ENCODE measurements around the gene CDKAL1.

Gene CDKAL1

DNA sequence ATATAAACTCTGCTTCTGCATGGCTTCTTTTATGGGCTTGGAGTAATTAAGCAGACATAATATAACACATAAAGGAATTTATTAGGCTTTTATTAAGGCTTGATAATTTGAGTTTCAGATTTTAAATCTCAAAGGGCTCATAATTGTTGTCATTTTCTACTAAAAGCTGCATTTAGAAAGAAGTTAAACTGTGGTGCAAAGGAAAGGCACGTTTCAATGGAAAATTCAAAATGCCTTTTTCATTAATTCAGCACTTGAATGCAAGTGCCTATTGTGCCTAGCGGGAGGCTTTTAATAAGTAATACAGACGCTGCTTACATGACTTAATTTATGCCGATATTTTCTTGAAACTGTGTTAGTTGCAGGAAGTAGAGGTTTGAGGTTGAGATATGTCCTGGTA lies 627.5 kb downstream of the CDKAL1 start:
- no peak overlapping the region for H3K27ac ChIP-seq
- TF ChIP-seq, protein P1, sequence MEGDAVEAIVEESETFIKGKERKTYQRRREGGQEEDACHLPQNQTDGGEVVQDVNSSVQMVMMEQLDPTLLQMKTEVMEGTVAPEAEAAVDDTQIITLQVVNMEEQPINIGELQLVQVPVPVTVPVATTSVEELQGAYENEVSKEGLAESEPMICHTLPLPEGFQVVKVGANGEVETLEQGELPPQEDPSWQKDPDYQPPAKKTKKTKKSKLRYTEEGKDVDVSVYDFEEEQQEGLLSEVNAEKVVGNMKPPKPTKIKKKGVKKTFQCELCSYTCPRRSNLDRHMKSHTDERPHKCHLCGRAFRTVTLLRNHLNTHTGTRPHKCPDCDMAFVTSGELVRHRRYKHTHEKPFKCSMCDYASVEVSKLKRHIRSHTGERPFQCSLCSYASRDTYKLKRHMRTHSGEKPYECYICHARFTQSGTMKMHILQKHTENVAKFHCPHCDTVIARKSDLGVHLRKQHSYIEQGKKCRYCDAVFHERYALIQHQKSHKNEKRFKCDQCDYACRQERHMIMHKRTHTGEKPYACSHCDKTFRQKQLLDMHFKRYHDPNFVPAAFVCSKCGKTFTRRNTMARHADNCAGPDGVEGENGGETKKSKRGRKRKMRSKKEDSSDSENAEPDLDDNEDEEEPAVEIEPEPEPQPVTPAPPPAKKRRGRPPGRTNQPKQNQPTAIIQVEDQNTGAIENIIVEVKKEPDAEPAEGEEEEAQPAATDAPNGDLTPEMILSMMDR (conservative IDR thresholded peaks at IDR 0.05): no peak

DNA sequence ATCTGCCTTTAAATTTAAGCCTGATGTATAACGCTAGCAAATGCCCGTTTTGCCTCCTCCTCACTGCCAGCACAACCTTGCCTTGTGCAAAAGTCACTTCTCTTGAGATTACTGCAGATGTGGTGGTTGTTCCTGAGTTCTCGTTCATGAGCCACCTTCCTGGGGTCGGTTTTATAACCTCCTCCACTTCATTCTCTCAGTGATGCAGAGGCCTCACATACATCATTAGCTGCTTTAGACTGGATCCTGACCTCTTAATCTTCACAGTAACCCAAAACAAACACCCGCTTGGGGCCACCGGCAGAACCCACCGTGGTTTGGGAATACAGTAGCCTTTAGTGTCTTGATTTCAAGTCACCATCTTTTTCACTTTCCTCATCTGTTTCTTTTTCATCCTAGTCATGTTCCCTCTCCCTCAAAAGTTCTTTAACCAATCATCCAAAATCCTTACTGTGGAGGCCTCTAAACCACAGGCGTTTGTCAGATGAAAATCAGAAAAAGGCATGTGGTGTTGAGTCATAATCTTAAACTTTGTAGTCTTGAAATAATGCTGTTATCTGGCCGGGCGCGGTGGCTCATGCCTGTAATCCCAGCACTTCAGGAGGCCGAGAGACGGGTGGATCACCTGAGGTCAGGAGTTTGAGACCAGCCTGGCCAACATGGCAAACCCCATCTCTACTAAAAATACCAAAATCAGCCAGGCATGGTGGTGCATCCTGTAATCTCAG lies 629.0 kb downstream of the CDKAL1 start:
- TF ChIP-seq, protein P1 (conservative IDR thresholded peaks at IDR 0.05): no peak

DNA sequence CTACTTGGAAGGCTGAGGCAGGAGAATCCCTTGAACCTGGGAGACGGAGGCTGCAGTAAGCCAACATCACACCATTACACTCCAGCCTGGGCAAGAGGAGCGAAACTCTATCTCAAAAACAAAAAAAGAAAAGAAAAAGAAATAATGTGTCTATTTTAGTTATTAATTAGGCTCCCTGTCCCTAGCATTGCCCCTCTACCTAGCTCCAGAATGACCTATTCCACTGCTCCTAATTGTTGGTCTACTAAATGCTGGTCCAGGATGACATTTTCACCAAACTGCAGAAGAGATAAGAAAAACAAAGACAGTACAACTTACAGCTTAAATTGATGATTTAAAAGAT lies 629.6 kb downstream of the CDKAL1 start:
- no peak overlapping the region for H3K27ac ChIP-seq
- TF ChIP-seq, protein P1 (conservative IDR thresholded peaks at IDR 0.05): no peak

More for the DNA sequence above, 629.0 kb downstream of the CDKAL1 start:
- H3K27ac ChIP-seq: no peak overlapping the region

DNA sequence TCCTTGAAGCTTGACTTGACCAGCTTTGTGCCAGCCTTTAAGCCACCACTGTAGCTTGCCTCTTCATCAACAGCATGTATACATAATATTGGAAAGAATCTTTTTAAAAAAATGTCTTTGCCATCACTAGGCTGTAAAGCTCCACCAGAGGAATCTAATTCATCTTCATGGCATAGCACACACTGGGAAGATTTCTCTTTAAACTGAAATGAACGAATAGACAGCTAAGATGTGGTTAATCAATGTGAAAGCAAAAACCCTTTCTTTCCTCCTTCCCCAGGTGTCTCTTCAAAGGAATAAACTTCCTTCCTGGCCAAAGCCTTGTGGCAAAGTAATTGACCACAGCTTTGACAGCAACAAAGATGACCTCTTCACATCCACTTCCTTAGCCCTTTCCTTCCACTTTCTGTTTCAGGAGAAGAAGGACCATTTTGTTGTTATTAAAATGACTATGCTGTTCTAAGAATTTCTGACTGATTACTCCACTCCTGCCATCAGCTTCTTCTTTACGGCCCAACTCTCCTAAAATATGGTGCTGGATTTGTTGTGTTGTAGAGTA lies 630.6 kb downstream of the CDKAL1 start:
- TF ChIP-seq, protein P1 (conservative IDR thresholded peaks at IDR 0.05): no peak
- H3K27ac ChIP-seq: no peak overlapping the region

DNA sequence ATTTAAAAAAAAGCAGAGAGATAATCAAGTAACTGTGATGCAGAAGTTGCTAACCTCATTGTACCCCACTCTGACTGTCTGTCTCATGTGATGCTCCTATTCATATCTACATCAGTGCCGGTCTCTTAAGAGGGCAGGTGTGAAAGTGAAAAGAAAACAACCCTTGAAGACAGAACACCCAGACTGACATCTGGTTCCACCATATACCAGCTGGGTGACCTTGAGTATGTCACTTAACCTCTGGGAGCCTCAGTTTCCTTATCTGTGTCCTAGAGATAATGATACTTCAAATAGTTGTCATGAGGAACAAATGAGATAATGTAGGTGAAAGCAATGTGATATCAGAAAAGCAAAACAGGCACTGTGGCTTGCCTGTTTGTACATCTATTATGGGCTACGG lies 632.5 kb downstream of the CDKAL1 start:
- H3K27ac ChIP-seq: no peak overlapping the region
- TF ChIP-seq, protein P1 (conservative IDR thresholded peaks at IDR 0.05): no peak

DNA sequence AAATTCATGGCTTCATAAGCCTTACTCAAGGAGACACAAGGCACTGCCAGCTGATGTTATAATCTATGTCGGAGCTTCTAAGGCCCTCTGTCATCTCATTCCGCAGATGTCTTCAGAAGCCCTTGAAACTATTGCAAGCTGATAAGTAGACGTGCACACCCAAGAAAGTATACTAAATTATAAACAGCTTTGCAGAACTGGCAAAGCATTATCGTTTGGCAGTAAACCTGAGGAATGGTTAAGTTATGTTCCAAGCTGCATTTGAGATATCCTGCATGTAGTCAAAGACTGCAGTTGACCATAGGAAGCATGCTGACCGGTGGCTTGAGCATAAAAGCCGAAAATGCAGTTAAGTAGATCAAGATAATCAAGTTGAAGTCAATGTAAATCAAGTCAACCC lies 633.5 kb downstream of the CDKAL1 start:
- no peak overlapping the region for H3K27ac ChIP-seq
- TF ChIP-seq, protein P1 (conservative IDR thresholded peaks at IDR 0.05): no peak

DNA sequence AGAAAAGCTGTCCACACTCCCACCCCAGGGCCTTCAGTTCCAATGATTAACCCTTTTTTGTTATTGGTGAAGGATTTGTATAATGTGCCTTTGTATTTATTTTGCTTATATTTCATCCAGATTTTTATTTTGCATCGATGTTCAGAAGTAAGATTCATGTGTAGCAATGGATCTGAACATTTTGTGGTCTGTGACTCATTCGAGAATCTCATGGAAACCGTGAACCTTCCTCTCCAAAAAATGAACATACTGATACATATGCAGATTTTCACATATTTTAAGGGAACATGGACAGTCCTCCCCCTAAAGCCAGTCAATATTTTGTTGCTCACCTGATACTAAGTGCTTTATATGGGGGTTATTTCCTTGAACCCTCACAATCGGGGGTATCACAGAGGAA lies 637.5 kb downstream of the CDKAL1 start:
- H3K27ac ChIP-seq: no peak overlapping the region
- TF ChIP-seq, protein P1 (conservative IDR thresholded peaks at IDR 0.05): no peak
